ENCODE measurements around the gene MAGEB17. TPM values are rescaled to one million over a fixed set of nuclear protein-coding genes. Genes with fewer than 3 reads are reported as not detected.
"Not testable (repeated sequence)": the region's sequence is repeated elsewhere in the genome, so short reads cannot be mapped to it uniquely, and the experiment has no call there.

MAGEB17 gene
- total RNA-seq, 1 experiment from 2014 or later, result 0.06 TPM

GRCh38 chrX:16175329-16176061, 8.2 kb downstream of the MAGEB17 start:
- Histone ChIP-seq H3K27ac (no peak overlapping the region), H3K4me3 (no peak overlapping the region), H3K36me3 (no peaks in the 10 kb centered on the region), H3K4me1 (no peaks in the 10 kb centered on the region), H3K27me3 (no peaks in the 10 kb centered on the region), H3K9me3 (replicated peaks) (no peaks in the 10 kb centered on the region)
- no peak for DNase-seq

DNA sequence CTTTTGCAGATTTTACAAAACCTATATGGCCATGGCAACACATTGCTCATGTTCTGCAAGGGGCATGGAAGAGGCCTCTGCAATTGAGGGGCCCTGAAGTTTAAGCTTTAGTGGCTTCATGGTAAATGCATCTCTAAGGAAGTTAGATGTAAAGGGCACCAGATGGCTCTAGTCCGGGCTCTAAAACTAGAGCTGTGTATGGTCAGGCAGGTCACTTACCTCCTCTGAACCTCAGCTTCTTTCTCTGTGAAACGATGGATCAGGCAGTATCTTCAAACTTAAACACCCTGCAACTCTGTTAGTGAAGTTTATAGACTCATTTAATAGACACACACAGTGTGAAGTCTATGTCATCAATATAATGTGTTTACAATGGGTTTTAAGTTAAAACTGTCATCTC, 10.0 kb downstream of the MAGEB17 start:
- H3K4me3 ChIP-seq, result no peak overlapping the region
- H3K36me3 ChIP-seq, result no peaks in the 10 kb centered on the region
- no peak for DNase-seq
- no peaks in the 10 kb centered on the region for H3K9me3 ChIP-seq (replicated peaks)
- no peaks in the 10 kb centered on the region for H3K4me1 ChIP-seq
- H3K27me3 ChIP-seq, result no peaks in the 10 kb centered on the region
- H3K27ac ChIP-seq, result no peak overlapping the region

DNA sequence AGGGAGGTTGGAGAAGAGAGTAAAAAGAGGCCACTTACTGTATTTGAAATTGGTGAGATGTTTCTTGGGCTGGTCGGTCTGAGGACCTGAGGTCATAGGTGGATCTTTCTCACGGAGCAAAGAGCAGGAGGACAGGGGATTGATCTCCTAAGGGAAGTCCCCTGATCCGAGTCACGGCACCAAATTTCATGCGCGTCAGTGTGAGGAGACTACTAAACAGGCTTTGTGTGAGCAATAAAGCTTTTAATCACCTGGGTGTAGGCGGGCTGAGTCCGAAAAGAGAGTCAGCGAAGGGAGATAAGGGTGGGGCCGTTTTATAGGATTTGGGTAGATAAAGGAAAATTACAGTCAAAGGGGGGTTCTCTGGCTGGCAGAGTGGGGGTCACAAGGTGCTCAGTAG, 16.6 kb downstream of the MAGEB17 start:
- H3K4me1 ChIP-seq; H3K9me3 ChIP-seq (replicated peaks); H3K27me3 ChIP-seq; H3K27ac ChIP-seq; DNase-seq; H3K4me3 ChIP-seq; H3K36me3 ChIP-seq: not testable (repeated sequence)

DNA sequence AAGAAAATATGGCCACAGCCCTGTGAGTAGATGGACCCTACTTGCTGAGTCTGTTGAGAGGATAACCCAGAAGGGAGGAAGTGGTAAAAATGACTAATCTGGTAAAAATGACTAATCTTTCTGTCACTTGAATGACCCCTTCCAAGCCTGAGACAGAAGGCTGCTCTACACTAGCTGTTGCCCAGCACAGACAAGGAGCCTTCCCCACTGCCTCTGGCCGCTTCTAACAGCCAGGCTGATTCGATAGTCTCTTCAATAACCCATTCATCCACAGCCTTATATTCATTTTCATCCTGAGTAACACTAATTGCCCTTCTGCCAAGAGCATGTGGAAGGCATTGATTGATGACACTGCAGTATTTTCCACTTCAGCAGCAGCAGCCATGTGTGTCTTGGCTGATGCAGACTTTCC, 18.4 kb downstream of the MAGEB17 start:
- no peaks in the 10 kb centered on the region for H3K9me3 ChIP-seq (replicated peaks)
- DNase-seq, result peak; percentile 24 to 32

DNA sequence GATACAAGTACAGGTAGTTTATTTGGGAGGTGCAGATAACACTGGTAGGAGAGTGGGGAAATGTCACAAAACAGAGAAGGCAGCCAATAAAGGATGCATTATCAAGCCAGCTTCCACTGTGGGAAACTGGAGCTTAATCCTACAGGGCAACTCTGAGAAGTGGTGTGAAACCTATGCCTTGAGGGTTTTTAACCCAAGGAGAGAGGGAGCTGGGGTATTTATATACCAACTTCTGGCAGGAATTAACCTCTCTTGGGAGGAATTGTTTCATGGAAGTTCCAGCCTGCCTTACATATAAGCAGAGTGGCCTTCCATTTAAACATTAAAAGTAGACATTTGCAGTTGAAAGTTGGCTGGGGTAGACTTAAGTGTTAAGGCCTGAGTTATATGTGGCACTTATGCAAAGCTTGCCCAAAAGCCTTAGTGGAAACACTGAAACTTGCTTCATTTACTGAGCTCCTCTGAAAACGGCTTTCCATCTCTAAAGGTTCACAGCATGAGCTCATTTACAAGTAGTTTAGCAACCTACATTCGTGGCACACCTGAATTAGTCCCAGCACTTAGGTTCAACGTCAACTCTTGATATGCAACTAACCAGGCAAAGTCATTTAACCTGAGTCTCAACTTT, 19.2 kb downstream of the MAGEB17 start:
- DNase-seq, result no peak
- H3K36me3 ChIP-seq, result no peaks in the 10 kb centered on the region
- H3K4me1 ChIP-seq, result peaks cover 6% of the 10 kb centered on the region; the same call in 1 of the 2 replicates
- no peak overlapping the region for H3K4me3 ChIP-seq
- H3K9me3 ChIP-seq (replicated peaks), result no peaks in the 10 kb centered on the region
- no peak overlapping the region for H3K27ac ChIP-seq
- no peaks in the 10 kb centered on the region for H3K27me3 ChIP-seq

More for the DNA sequence above, 18.4 kb downstream of the MAGEB17 start:
- Histone ChIP-seq H3K27ac (peak overlapping the region; percentile 33), H3K36me3 (no peaks in the 10 kb centered on the region), H3K4me3 (no peak overlapping the region), H3K4me1 (peaks cover 6% of the 10 kb centered on the region; the same call in 1 of the 2 replicates), H3K27me3 (no peaks in the 10 kb centered on the region)

- H3K9me3 ChIP-seq (replicated peaks), result no peaks in the 10 kb centered on the region
- no peaks in the 10 kb centered on the region for H3K27me3 ChIP-seq
- H3K4me3 ChIP-seq, result no peak overlapping the region
- peaks cover 6% of the 10 kb centered on the region; the same call in 1 of the 2 replicates for H3K4me1 ChIP-seq
- no peaks in the 10 kb centered on the region for H3K36me3 ChIP-seq
- H3K27ac ChIP-seq, result no peak overlapping the region
- no peak for DNase-seq
These were observed 19.9 kb downstream of the MAGEB17 start for GRCh38 chrX:16187024-16187760.

DNA sequence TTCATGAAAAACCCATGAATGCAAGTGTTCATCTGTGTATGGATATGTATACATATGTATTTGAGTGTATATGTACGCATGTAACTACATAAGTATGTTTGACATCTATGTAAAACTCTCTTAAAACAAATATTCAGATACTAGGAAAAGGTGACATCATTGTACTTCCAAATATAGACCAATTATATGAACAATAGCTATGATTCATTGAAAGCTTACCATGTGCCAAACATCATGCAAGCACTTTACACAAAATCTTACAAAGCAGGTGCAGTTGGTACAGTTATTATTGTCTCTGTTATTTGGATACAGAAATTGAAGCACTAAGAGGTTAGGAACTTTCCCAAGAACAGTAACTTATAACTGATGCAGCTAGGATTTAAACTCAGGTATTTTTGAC, 21.4 kb downstream of the MAGEB17 start:
- Histone ChIP-seq H3K27ac (no peak overlapping the region), H3K36me3 (no peaks in the 10 kb centered on the region), H3K4me1 (peaks cover 6% of the 10 kb centered on the region; the same call in 1 of the 2 replicates), H3K27me3 (no peaks in the 10 kb centered on the region), H3K9me3 (replicated peaks) (no peaks in the 10 kb centered on the region), H3K4me3 (no peak overlapping the region)
- no peak for DNase-seq

GRCh38 chrX:16191605-16192004, 24.3 kb downstream of the MAGEB17 start:
- Histone ChIP-seq H3K27ac (no peak overlapping the region), H3K9me3 (replicated peaks) (no peaks in the 10 kb centered on the region), H3K27me3 (no peaks in the 10 kb centered on the region), H3K36me3 (no peaks in the 10 kb centered on the region), H3K4me1 (no peaks in the 10 kb centered on the region), H3K4me3 (no peak overlapping the region)
- DNase-seq, result no peak

GRCh38 chrX:16196829-16197228, 29.5 kb downstream of the MAGEB17 start:
- Histone ChIP-seq H3K9me3 (replicated peaks) (no peaks in the 10 kb centered on the region), H3K36me3 (no peaks in the 10 kb centered on the region), H3K4me3 (no peak overlapping the region), H3K4me1 (no peaks in the 10 kb centered on the region), H3K27ac (no peak overlapping the region), H3K27me3 (no peaks in the 10 kb centered on the region)
- no peak for DNase-seq

GRCh38 chrX:16199343-16199742, 32.1 kb downstream of the MAGEB17 start:
- Histone ChIP-seq H3K36me3 (no peaks in the 10 kb centered on the region), H3K4me3 (no peak overlapping the region), H3K27me3 (no peaks in the 10 kb centered on the region), H3K27ac (no peak overlapping the region), H3K4me1 (no peaks in the 10 kb centered on the region), H3K9me3 (replicated peaks) (no peaks in the 10 kb centered on the region)
- no peak for DNase-seq

- DNase-seq, result no peak
- H3K27ac ChIP-seq, result no peak overlapping the region
- no peak overlapping the region for H3K4me3 ChIP-seq
- no peaks in the 10 kb centered on the region for H3K4me1 ChIP-seq
- no peaks in the 10 kb centered on the region for H3K36me3 ChIP-seq
- no peaks in the 10 kb centered on the region for H3K27me3 ChIP-seq
- no peaks in the 10 kb centered on the region for H3K9me3 ChIP-seq (replicated peaks)
These were observed 35.7 kb downstream of the MAGEB17 start for GRCh38 chrX:16202943-16203342.

- no peaks in the 10 kb centered on the region for H3K27me3 ChIP-seq
- H3K4me3 ChIP-seq, result no peak overlapping the region
- no peak overlapping the region for H3K27ac ChIP-seq
- no peaks in the 10 kb centered on the region for H3K36me3 ChIP-seq
- no peaks in the 10 kb centered on the region for H3K4me1 ChIP-seq
- H3K9me3 ChIP-seq (replicated peaks), result no peaks in the 10 kb centered on the region
- no peak for DNase-seq
These were observed 37.3 kb downstream of the MAGEB17 start for GRCh38 chrX:16204538-16204937.

- DNase-seq, result no peak
- Histone ChIP-seq H3K36me3 (no peaks in the 10 kb centered on the region), H3K4me3 (no peak overlapping the region), H3K4me1 (no peaks in the 10 kb centered on the region), H3K9me3 (replicated peaks) (no peaks in the 10 kb centered on the region), H3K27ac (no peak overlapping the region), H3K27me3 (no peaks in the 10 kb centered on the region)
These were observed 38.6 kb downstream of the MAGEB17 start for GRCh38 chrX:16205840-16206239.

DNA sequence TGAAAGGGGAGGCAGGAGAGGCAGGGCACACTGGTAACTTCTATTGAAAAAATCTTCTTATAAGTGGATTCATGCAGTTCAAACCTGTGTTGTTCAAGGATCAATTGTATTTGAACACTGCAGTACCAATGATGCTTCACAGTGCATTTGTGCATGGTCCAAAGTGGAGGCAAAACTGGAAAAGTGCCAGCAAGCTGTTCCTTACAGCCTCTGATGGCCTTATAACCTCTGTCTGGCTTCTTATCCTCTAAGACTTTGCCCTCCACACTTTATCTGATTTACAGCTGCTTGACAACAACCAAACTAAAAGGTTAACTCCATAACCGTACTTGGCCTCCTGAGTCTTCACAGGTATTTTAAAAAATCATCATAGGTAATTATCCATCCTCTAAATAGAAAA, 40.4 kb downstream of the MAGEB17 start:
- H3K27me3 ChIP-seq, result no peaks in the 10 kb centered on the region
- no peaks in the 10 kb centered on the region for H3K4me1 ChIP-seq
- H3K9me3 ChIP-seq (replicated peaks), result no peaks in the 10 kb centered on the region
- no peaks in the 10 kb centered on the region for H3K36me3 ChIP-seq
- no peak for DNase-seq
- H3K4me3 ChIP-seq, result no peak overlapping the region
- H3K27ac ChIP-seq, result no peak overlapping the region

DNA sequence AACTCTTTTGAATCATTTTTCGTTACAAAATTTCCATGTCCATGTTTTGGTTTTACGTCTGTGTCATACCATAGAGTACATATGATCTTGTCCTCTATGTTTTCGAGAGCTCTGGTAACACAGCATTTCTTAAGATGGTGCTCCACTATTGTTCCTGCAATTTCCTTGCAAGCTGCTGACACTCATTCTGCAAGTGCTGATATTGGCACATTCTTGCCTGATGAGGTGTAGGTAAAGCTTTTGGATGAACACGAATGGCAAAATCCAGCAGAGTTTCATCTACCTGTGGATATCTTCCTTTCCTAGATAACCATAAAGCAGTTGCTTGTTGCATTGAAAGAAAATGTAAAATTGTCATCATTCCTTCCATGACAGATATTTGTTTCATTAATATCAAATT, 41.3 kb downstream of the MAGEB17 start:
- H3K4me3 ChIP-seq, result no peak overlapping the region
- no peaks in the 10 kb centered on the region for H3K36me3 ChIP-seq
- no peaks in the 10 kb centered on the region for H3K27me3 ChIP-seq
- no peak for DNase-seq
- H3K27ac ChIP-seq, result no peak overlapping the region
- H3K9me3 ChIP-seq (replicated peaks), result no peaks in the 10 kb centered on the region
- H3K4me1 ChIP-seq, result no peaks in the 10 kb centered on the region
